ENCODE results near the gene NFAM1. TPM values are rescaled to one million over a fixed set of nuclear protein-coding genes. Genes with fewer than 3 reads are reported as not detected.

NFAM1 gene
- total RNA-seq, 1 donor from 2014 or later, result 0.91 TPM

- Mint-ChIP-seq H3K27ac (ENCODE audit: unreplicated experiment) (no peak overlapping the region), H3K36me3 (ENCODE audit: unreplicated experiment) (no peaks in the 10 kb centered on the region), H3K27me3 (ENCODE audit: unreplicated experiment) (peaks cover 22% of the 10 kb centered on the region), H3K4me3 (ENCODE audit: unreplicated experiment) (no peak overlapping the region), H3K4me1 (ENCODE audit: low read depth, unreplicated experiment) (peaks cover 36% of the 10 kb centered on the region), H3K9me3 (ENCODE audit: unreplicated experiment) (peaks cover 8% of the 10 kb centered on the region)
- no peak for DNase-seq
- TF ChIP-seq, protein P1, sequence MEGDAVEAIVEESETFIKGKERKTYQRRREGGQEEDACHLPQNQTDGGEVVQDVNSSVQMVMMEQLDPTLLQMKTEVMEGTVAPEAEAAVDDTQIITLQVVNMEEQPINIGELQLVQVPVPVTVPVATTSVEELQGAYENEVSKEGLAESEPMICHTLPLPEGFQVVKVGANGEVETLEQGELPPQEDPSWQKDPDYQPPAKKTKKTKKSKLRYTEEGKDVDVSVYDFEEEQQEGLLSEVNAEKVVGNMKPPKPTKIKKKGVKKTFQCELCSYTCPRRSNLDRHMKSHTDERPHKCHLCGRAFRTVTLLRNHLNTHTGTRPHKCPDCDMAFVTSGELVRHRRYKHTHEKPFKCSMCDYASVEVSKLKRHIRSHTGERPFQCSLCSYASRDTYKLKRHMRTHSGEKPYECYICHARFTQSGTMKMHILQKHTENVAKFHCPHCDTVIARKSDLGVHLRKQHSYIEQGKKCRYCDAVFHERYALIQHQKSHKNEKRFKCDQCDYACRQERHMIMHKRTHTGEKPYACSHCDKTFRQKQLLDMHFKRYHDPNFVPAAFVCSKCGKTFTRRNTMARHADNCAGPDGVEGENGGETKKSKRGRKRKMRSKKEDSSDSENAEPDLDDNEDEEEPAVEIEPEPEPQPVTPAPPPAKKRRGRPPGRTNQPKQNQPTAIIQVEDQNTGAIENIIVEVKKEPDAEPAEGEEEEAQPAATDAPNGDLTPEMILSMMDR (IDR thresholded peaks at IDR 0.05; ENCODE audit: partially characterized antibody, unreplicated experiment), result no peak
These were observed 95.5 kb downstream of the NFAM1 start for GRCh38 chr22:42336527-42337227.

DNA sequence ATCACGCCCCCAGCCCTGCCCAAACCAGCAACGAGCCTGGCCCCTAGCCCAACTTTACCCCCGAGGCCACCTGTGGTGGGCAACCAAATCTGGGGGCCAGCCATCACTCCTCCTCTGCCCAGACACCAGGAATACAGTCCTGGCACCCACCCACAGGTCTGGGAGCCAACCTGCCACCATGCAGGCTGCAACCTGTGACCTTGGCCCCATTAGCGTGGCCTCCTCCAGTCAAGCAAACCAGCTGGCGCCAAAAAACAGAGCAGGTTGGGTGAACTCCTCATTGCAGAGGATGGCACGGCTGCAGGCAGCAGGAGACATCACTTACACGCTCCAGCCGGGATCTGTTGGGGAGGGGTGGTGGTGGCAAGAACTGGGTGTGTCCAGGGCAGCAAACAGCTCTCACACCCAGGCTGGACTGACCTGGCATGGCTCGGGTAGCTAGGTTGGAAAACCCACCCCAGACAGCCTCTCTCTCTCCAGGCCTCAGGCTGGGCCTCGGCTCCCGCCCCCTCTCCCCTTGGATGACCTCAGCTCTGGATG is 96.3 kb downstream of the NFAM1 start:
- Mint-ChIP-seq H3K4me1 (ENCODE audit: low read depth, unreplicated experiment) (peaks cover 35% of the 10 kb centered on the region), H3K9me3 (ENCODE audit: unreplicated experiment) (peaks cover 8% of the 10 kb centered on the region), H3K27me3 (ENCODE audit: unreplicated experiment) (peaks cover 24% of the 10 kb centered on the region), H3K4me3 (ENCODE audit: unreplicated experiment) (no peak overlapping the region), H3K36me3 (ENCODE audit: unreplicated experiment) (no peaks in the 10 kb centered on the region), H3K27ac (ENCODE audit: unreplicated experiment) (no peak overlapping the region)
- TF ChIP-seq, protein P1 (IDR thresholded peaks at IDR 0.05; ENCODE audit: partially characterized antibody, unreplicated experiment), result no peak
- no peak for DNase-seq

DNA sequence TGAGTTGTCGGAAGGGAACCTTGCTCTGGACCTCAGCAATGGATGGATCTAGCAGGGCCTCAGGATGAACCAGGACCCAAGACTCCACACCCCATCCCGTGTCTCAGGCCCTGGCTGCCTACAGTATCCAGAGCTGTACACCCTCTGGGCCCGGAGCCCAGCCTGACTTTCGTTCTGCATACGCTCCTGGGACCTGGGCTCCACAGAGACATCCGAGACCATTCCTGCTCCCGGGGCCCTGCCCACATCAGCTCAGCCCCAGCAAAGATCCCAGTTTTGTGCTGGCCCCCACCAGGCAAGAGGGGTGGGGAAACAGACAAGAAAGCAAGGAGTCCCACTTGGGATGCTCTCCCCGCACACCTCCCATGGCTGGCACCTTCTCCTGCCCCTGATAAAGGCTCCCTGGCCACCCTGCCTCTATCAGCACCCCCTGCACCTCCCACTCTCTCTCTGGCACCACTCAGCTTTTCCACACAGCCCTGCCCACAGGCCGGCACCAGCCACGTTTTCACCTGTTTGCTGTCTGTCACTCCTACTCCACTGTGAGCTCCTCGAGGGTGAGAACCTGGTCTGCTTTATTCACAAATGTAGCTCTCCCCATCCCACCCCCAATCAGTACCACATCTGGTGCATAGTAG is 97.2 kb downstream of the NFAM1 start:
- DNase-seq, result no peak
- Mint-ChIP-seq H3K9me3 (ENCODE audit: unreplicated experiment) (peaks cover 8% of the 10 kb centered on the region), H3K4me3 (ENCODE audit: unreplicated experiment) (peak overlapping the region; percentile 25), H3K27ac (ENCODE audit: unreplicated experiment) (peak overlapping the region; percentile 33), H3K36me3 (ENCODE audit: unreplicated experiment) (no peaks in the 10 kb centered on the region), H3K27me3 (ENCODE audit: unreplicated experiment) (peaks cover 19% of the 10 kb centered on the region), H3K4me1 (ENCODE audit: low read depth, unreplicated experiment) (peaks cover 32% of the 10 kb centered on the region)
- TF ChIP-seq, protein P1 (IDR thresholded peaks at IDR 0.05; ENCODE audit: partially characterized antibody, unreplicated experiment), result no peak

GRCh38 chr22:42333544-42333943 is 98.7 kb downstream of the NFAM1 start:
- no peak for DNase-seq
- Mint-ChIP-seq H3K4me3 (ENCODE audit: unreplicated experiment) (no peak overlapping the region), H3K4me1 (ENCODE audit: low read depth, unreplicated experiment) (peaks cover 21% of the 10 kb centered on the region), H3K27ac (ENCODE audit: unreplicated experiment) (no peak overlapping the region), H3K27me3 (ENCODE audit: unreplicated experiment) (peaks cover 16% of the 10 kb centered on the region), H3K9me3 (ENCODE audit: unreplicated experiment) (peaks cover 8% of the 10 kb centered on the region), H3K36me3 (ENCODE audit: unreplicated experiment) (no peaks in the 10 kb centered on the region)
- TF ChIP-seq, protein P1 (IDR thresholded peaks at IDR 0.05; ENCODE audit: partially characterized antibody, unreplicated experiment), result no peak

DNA sequence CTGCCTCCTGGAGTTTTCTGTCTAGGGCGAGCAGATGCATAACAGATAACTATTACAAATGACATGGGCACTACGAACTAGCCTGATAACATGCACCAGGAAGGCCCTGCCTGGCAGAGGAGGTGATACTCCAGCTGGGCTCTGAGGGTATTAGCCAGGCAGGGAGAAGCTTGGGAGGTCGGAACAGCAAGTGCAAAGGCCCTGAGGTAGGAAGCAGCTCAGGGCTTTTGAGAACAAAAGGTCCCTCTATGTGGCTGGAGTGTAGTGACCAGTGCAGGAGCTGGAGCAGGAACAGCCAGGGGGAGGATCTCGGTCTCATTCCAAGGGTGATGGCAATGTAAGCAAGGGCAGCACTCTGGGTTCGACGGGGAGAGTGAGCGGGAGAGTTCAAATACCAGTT is 100.1 kb downstream of the NFAM1 start:
- TF ChIP-seq, protein P1 (IDR thresholded peaks at IDR 0.05; ENCODE audit: partially characterized antibody, unreplicated experiment), result no peak
- DNase-seq, result no peak
- Mint-ChIP-seq H3K9me3 (ENCODE audit: unreplicated experiment) (peaks cover 5% of the 10 kb centered on the region), H3K4me1 (ENCODE audit: low read depth, unreplicated experiment) (peaks cover 23% of the 10 kb centered on the region), H3K4me3 (ENCODE audit: unreplicated experiment) (peak overlapping the region; percentile 30), H3K27me3 (ENCODE audit: unreplicated experiment) (peaks cover 16% of the 10 kb centered on the region), H3K36me3 (ENCODE audit: unreplicated experiment) (no peaks in the 10 kb centered on the region), H3K27ac (ENCODE audit: unreplicated experiment) (peak overlapping the region; percentile 80)
